Measurements from ENCODE around the gene SQOR.

Gene SQOR

GRCh38 chr15:45670511-45670910 is 35.7 kb downstream of the SQOR start:
- CTCF ChIA-PET, result interaction anchor here (0.7 to 3.4 kb wide), 4 partner anchors 11 to 44 kb away, joined by 3 to 16 read pairs (median 4); no protein-coding TSS in a partner anchor
- no peak for DNase-seq (ENCODE audit: low read depth, low spot score)
- TF ChIP-seq, protein P1, sequence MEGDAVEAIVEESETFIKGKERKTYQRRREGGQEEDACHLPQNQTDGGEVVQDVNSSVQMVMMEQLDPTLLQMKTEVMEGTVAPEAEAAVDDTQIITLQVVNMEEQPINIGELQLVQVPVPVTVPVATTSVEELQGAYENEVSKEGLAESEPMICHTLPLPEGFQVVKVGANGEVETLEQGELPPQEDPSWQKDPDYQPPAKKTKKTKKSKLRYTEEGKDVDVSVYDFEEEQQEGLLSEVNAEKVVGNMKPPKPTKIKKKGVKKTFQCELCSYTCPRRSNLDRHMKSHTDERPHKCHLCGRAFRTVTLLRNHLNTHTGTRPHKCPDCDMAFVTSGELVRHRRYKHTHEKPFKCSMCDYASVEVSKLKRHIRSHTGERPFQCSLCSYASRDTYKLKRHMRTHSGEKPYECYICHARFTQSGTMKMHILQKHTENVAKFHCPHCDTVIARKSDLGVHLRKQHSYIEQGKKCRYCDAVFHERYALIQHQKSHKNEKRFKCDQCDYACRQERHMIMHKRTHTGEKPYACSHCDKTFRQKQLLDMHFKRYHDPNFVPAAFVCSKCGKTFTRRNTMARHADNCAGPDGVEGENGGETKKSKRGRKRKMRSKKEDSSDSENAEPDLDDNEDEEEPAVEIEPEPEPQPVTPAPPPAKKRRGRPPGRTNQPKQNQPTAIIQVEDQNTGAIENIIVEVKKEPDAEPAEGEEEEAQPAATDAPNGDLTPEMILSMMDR (IDR thresholded peaks at IDR 0.05; ENCODE audit: insufficient read depth, low read length, missing control alignments), result no peak
- H3K4me3 ChIP-seq (ENCODE audit: low read depth, low read length), result no peak overlapping the region
- POLR2A ChIA-PET, result no interaction called here

DNA sequence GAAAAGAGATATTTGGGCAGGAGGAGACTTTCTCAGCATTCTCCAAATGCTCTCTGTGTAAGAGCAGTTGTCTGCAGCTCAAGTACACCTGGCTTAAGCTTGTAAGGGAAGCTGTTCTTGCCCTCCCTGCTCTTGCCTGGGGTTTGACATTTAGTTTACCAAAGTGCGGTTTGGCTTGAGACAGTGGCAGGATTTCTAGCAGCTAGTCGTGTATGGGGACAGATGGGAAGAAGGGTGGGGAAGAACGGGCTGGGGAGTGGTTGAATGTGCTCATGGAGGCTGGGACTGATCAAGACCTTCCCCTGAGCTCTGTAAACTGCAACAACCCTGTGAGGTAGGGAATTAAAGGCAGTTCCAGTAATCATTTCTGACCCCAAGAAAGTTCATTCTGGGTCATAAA is 39.8 kb downstream of the SQOR start:
- ChIA-PET POLR2A (no interaction called here), CTCF (interaction anchor here (1.3 to 1.5 kb wide), 2 partner anchors 31 to 215 kb away, joined by 3 to 7 read pairs; no protein-coding TSS in a partner anchor)

GRCh38 chr15:45677797-45678196 is 43.0 kb downstream of the SQOR start:
- no peak for DNase-seq (ENCODE audit: low read depth, low spot score)
- POLR2A ChIA-PET, result interaction anchor here (0.8 kb wide), 1 partner anchor 8 kb away, joined by 4 read pairs; no protein-coding TSS in a partner anchor
- CTCF ChIA-PET, result interaction anchor here (0.6 to 5.1 kb wide), 3 partner anchors 12 to 28 kb away, joined by 3 to 23 read pairs (median 5); no protein-coding TSS in a partner anchor
- no peak overlapping the region for H3K4me3 ChIP-seq (ENCODE audit: low read depth, low read length)
- TF ChIP-seq, protein P1 (IDR thresholded peaks at IDR 0.05; ENCODE audit: insufficient read depth, low read length, missing control alignments), result no peak

More for the DNA sequence above, 39.8 kb downstream of the SQOR start:
- DNase-seq (ENCODE audit: low read depth, low spot score), result no peak
- TF ChIP-seq, protein P1 (IDR thresholded peaks at IDR 0.05; ENCODE audit: insufficient read depth, low read length, missing control alignments), result no peak
- H3K4me3 ChIP-seq (ENCODE audit: low read depth, low read length), result no peak overlapping the region

DNA sequence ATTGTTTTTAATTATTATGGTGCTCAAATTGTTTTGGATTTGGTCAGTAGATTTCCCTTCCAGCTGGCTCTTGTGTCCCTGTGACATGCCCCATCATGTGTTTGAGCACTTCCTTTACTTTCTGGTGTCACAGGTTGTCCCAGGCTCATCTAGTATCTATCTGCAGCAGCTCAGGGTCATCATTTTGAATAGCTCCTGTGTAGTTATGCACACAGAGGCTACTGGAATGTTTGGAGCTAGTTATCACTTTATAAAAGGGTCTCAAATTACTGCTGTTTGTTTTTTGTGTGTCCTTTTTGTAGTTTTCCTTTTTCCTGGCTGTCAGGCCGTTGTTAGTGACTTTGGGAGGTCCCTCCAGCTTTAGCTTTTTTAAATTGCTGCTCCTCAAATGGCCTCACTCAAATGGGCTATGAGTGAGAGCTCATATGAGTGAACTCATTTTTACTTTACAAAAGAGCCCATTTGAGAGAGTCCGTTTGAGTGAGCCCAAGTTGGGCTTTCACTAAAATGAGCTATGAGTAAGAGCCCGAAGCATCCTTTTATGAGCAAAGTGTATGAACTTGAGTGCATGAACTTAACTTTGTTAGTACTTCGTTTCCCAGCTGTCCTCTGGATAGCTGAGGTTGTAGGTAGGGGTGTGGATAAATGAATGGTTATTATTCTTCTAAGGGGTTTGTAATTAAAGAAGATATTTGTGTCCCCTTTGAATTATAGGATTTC is 43.8 kb downstream of the SQOR start:
- ChIA-PET POLR2A (no interaction called here), CTCF (interaction anchor here (1.2 to 5.1 kb wide), 3 partner anchors 11 to 27 kb away, joined by 3 to 23 read pairs (median 5); no protein-coding TSS in a partner anchor)
- TF ChIP-seq, protein P1 (IDR thresholded peaks at IDR 0.05; ENCODE audit: insufficient read depth, low read length, missing control alignments), result no peak
- DNase-seq (ENCODE audit: low read depth, low spot score), result no peak
- H3K4me3 ChIP-seq (ENCODE audit: low read depth, low read length), result no peak overlapping the region

GRCh38 chr15:45684533-45684932 is 49.7 kb downstream of the SQOR start:
- no peak overlapping the region for H3K4me3 ChIP-seq (ENCODE audit: low read depth, low read length)
- ChIA-PET CTCF (interaction anchor here (0.8 to 1.4 kb wide), 2 partner anchors 18 to 21 kb away, joined by 3 to 6 read pairs; no protein-coding TSS in a partner anchor), POLR2A (no interaction called here)
- TF ChIP-seq, protein P1 (IDR thresholded peaks at IDR 0.05; ENCODE audit: insufficient read depth, low read length, missing control alignments), result no peak
- DNase-seq (ENCODE audit: low read depth, low spot score), result no peak

DNA sequence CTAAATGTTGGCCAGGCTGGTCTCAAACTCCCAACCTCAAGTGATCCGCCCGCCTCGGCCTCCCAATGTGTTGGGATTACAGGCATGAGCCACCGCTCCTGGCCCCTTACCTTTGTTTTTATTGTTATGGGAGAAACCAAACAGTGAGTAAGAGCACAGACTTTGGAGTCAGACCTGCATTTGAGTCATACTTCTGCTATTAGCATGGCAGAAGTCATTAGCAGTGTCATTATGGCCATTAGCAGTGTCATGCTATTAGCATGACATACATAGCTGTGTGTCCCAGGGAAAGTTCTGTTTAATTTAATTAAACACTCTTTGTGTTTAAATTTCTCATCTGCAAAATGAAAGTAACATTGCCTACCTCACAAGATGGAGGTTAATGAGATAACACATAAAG is 54.8 kb downstream of the SQOR start:
- ChIA-PET CTCF (interaction anchor here (3.7 kb wide), 1 partner anchor 15 kb away, joined by 20 read pairs; no protein-coding TSS in a partner anchor), POLR2A (no interaction called here)
- DNase-seq (ENCODE audit: low read depth, low spot score), result no peak
- no peak overlapping the region for H3K4me3 ChIP-seq (ENCODE audit: low read depth, low read length)
- TF ChIP-seq, protein P1 (IDR thresholded peaks at IDR 0.05; ENCODE audit: insufficient read depth, low read length, missing control alignments), result no peak
